GM21737 (cell line): ENCODE data around the gene TTLL8.
A peak's percentile ranks its signal among the peaks of the same experiment; 100 is the strongest.

ENCODE experiments used
- ATAC-seq: cut with Tn5 transposase; IDR thresholded peaks from one replicate; pipeline ENCODE4 v1.9.1; 2021; ENCODE audit warnings: mild to moderate bottlenecking, moderate library complexity; ENCODE audit not compliant: unreplicated experiment

The TTLL8 gene

DNA sequence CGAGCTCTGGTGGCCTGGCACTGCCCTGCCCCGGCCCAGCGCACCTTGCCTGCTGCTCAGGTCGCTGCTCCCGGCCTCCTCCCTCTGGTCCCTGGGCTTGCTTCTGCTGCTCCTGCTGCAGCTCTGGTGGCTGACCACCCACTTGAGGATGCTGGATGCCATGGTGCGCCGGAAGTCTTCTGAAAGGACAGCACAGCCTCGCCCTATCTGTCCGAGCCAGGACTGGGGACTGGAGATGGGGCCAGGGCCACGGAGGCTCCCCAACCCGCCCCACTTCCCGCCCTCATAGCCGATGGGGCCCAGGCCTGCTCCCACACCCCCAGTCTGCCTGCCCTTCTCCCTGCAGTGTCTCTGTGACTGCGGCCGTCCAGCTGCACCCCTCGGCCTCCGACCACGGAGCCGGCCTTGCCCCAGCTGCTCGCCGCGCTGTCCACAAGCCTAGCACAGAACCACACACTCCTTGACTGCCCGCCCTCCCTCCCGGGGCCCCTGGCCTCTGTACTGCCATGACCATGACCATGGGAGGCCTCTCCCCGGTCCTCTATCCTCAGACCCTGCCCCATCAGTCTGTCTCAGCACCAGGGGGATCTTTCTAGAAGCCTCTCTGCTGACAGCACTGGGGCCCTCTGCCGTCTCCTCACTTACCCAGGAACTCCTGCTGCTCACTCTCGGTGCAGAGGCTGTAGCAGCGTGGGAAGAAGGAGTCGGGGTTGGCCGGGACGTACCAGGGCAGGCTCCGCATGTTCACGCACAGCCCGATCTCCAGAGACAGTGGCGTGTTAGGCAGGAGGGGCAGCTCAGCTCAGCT is 12.7 kb downstream of the TTLL8 start:
- ATAC-seq = no peak

DNA sequence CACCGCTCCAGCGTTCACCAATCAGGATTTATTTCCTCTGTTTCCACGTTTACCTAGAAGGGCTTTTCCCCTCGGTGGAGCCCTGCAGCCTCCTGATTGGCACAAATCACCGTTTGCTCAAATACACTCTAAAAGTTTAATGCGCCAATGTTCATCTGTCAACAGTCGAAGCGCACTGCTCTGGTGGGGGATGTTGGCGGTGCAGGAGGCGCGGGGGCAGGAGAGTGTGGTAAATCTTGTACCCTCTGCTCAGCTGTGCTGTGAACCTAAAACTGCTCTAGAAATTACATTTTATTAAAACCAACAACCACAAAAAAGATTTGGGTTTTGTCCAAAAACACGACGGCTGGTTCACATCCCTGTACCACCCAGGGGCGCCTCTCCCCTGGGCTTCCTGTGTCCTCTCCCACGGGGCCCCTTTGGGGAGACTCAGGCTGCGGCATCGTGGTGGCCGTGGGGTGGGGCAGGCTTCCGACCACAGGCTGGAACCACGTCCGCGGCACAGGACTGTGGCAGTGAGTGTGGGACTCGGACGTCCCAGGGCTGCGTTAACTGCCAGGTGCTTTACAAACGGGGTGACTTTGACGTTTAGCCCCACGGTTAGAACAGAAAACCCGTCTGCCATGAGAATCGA is 13.5 kb downstream of the TTLL8 start:
- no peak for ATAC-seq

DNA sequence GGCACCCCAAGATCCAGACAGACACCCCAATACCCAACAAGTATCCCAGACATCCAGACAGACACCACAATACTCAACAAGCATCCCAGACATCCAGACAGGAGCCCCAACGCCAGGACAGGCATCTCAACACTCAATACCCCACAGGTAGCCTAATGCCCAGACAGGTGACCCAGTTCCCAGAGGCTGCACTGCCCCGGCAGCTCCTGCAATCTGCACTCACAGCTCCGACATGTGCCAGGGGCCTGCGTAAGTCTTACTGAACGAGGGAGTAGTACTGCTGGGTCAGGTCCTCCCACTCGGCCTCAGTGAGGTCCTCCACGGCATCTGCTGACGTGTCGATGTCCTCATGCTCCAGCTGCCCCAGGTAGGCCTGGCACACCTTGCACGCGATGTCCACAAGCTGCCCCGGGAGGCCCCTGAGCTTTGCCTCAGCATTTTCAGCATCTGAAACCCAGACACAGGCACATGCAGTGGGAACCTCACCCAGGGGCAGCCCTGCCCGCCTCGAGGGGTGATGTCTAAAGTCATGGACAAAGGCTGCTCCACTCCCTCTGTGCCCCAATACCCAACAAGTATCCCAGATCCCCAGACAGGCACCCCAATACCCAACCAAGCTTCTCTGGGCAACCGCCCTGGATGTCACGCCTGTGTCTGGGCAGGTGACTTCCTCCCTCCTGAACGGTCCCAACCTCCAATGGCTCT is 16.6 kb downstream of the TTLL8 start:
- no peak for ATAC-seq

DNA sequence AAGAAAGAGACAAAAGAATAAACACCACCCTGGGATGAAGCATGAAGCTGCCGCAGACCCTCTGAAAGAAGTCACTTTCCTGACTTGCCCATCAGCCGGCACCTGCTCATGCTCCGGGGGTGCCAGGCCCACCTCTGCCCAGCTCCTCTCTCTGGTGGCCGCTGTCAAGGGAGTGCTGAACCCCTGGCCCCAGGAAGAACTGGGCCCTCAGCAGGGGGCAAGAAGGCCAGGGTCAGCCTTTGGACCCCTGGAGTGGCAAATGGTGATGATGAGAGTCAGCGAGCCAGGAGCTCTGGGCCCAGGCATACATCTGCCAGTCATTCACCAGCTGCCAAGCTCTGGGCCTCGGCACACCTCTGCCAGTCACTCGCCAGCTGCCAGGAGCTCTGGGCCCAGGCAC is 17.4 kb downstream of the TTLL8 start:
- no peak for ATAC-seq

DNA sequence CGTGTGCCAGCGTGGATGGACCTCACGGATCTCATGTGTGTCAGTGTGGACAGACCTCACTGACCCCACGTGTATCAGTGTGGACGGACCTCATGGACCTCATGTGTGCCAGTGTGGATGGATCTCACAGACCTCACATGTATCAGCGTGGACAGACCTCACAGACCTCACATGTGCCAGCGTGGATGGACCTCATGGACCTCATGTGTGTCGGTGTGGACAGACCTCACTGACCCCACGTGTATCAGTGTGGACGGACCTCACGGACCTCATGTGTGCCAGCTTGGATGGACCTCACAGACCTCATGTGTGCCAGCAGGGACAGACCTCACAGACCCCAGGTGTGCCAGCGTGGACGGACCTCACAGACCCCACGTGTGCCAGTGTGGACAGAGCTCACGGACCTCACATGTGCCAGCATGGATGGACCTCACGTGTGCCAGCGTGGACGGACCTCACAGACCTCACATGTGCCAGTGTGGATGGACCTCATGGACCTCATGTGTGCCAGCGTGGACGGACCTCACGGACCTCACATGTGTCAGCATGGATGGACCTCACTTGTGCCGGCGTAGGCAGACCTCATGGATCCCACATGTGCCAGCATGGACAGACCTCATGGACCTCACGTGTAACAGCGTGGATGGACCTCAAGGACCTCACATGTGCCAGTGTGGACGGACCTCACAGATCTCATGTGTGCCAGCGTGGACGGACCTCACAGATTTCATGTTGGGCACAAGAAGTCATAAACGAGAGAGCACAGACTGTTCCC is 18.2 kb downstream of the TTLL8 start:
- no peak for ATAC-seq

DNA sequence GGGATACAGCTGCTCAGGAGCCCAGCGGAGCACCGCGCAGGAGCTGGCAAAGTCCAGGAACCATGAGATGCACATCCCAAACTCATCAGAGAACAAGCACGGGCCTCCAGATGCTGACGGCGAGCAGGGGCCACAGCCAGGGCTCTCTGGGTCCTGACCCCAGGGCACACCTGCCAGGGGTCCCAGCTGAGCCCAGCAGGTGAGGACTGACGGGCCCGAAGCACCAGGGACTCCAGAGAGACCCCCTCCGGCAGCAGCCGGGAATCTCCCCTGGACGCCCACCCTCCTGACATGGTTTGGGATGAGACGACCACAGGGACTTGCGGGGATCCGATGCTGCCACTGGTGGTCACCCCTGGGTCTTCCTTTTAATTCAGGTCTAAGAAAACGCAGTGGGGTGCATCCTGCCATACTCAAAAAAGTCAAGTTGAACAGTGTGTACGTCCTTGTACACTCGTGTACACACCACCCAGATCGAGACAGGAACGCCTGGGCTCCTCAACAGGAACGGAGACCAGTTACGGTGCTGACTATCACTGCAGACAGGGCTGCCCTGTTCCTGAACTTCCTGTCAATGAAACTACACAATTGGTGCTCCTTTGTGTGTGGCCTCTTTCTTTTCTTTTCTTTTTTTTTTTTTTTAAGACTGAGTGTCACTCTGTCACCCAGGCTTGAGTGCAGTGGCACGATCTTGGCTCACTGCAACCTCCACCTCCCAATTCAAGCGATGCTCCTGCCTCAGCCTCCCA is 21.9 kb downstream of the TTLL8 start:
- ATAC-seq = no peak

DNA sequence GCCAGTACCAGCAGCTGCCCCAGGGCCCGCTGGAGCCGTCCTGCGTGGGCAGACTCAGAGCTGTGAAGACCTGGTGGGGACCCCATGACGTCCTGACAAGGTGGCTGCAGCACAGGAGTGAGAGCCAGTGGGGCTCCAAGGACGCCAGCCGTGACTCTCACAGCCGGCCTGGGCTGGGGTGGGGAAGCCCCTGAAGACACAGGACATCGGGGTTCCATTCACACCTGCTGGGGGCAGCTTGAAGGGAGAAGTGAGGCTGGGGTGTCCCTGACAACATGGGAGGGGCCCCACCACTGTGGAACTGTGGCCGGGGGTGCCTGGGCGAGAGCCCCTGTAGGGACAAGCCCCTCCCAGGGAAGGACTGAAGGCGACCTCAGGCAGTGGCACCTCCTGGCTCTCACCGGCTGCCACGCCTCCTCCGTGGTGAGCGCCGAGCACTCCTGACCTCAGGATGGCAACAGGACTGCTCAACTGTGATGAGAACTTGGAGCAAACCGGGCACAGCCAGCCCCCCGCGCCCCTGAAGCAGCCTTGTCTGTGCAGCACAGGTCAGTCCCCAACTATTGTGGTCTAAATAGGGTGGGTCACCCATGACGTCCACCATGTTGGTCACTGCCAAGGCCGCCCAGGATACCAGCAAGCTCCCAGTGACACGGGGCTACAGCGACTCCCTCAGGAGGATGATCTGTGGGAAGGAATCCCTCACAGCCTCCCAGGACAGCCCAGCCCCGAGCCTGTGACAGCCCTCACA is 22.8 kb downstream of the TTLL8 start:
- ATAC-seq = no peak

DNA sequence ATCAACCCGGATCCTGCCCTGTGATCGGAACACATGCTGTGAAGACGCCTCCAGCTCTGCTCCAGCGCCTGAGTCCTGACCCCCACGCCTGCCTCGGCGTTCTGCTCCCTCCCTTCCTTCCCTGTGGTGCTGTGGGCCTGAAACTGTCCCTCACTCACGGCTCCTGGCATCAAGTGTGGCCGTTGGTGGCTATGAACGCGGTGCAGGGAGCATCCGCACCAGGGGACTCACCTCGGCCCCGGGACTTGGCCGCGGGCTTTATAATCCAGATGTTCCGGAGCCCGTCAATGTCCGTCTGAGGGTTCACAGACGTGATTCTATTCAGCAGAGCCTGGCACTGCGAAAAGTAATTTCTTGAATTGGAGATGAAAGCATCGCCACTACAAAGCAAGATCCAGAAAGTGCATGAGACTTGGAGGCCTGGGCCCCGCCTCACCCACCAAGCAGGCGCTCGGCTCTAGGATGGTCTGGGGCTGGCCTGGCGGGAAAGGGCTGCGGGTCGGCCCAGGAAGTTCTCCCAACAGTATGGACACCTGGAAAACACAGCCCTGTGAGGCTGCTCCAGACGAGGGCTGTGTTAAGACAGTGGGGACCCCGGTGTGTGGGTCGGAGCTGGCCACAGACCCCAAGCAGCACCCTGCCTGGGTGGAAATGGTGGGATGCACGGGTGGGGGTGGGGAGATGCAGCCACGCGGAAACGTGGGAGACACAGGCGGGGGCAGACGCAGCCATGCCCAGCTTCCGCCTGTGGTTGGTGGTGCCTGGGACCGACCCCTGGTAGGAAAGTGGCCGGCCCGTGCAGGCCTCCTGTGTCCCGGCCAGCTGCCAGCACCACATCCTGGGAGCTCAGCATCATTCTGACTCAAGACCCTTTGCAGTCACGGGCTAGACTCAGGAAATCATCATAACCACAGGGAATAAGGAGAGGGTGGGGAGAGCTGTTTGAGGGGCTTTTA is 23.7 kb downstream of the TTLL8 start:
- no peak for ATAC-seq

DNA sequence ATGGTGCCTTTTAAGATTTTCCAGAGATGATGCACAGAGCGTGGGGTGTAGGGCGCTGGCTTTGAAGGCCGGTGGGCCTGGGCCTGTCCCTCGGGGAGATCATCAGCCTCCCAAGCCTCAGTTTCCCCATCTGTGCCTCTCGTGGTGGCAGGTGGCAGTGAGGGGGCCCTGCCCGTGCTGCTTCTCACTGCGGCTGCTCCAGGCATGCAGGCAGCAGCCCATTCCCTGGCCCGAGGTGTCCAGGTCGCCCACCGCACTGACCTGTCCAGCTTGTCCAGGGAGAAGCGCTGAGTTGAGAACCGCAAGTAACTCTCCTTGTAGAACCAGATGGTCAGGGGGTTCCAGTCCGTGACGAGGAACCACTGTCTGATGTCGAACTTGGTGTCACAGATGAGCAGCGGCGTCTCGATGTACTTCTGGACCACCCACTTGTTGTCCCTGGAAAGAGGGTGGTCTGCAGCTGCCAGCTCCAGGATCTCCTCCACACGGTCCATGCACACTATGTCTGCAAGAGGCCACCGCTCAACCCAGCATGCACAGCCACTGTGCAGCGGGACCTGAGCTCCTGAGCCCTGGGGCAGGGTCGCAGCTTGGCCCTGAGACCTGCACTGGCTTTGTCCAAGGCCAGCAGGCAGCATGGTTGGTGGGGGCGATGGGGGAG is 25.0 kb downstream of the TTLL8 start:
- ATAC-seq = no peak

DNA sequence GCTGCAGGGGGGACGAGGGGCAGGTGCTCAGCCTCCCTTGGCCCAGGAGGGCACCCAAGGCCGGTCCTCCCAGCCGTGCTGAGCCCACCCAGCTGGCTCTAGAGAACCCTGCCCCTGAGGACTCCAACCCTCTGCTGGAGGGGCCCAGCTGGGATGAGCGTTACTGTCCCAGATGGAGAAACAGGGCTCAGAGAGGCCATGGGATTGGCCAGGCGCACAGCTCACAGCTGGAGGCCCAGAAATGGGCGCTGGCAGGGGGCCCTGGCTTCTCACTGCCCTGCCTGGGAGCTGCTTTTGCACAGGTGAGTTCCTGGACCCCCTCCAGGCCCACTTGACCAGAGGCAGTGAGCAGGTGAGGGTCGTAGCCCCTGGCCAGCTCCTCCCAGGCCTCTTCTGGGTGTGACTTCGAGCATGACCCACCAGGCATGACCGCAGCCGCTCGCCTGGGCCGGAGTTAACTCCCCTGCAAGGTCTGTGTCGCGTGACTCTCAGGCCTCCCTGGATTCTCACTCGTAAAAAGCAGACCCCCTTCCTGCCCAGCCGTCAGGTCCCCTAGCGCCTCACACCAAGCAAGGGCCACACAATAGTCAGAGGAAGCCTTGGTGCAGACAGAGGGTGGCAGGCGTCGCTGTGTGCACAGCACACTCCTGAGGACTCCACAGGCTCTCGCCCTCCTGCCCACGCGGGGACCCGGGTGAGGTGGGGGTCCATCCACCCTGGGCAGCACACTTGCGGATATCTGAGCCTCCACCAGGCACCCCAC is 25.8 kb downstream of the TTLL8 start:
- ATAC-seq = no peak

DNA sequence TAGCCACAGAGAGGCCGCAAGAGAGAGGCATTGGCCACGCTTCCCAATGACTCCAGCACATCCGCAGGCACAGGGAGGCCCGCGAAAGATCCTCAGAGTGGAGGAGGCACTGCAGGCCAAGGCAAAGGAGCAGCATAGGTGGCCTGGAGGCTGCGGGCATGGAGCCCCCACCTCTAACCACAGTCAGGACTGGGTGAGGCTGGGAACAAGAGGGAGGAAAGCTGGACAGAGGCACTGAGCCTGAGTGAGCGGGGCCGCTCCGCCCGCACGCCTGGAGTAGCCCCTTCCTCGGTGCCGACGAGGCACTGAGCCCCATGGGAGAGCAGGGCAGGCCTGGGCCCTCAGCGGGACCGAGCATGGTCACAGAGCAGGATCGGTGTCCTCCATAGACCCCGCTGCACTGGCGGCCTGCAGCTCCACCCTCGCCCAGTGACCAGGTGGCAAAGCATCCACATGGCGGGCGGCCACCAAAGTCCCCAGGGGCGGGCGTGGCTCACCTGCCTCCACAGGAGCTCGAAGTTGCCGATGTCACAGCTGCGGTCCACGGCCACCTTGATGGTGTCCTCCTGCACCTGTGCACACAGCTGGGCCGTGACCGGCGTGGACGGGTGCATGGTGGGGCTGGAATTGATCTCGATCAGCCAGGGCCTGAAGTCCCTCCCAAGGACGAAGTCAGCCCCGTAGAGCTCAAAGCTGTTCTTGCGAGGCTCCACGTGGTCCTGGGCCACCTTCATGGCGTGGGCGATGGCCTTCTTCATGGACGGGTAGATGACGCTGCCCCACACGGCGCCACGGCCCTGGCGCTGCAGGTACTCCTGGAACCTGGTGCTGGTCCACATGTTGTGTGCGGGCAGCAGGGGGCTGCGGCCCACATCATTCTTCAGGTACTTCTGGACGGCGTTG is 26.7 kb downstream of the TTLL8 start:
- no peak for ATAC-seq

DNA sequence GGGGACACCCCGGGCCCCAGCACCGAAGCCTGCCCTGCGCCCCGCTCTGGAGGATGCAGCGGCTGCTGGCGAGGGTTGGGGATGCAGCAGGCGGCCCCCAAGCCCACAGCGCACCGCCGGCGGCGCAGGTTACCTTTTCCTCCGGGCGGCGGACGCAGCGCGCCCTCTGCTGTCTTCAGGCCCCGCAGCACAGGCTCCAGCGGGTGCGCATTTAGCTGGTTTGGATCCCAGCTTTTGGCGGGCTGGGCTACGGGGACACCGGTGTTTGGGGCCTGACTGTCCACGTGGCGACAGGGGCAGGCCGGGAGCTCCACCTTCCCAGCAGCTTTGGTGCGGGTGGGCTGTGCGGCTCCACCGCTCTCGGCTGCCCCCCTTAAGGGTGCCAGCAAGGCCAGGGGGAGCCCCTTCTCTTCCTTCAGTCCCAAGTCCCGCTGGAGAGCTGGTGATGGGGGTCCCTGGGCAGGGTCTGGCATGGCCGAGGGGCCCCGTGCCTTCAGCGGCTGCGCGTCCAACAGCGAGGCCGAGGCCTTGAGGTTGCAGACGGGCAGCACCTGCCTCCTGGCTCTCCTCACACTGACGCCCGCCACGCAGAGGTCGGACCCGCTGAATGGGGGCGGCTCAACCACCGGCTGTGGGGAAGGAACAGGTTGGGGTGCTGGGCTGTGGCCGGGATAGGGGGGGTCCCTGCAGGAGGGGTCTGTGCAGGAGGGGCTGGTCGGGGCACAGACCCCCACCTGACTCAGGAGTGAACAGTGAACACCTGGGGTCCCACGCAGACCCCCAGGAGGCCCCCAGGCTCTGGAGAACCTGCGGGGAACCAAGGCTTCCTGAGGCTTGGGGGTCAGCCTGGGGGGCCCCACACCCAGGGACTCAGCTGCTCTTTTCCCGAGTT is 27.6 kb downstream of the TTLL8 start:
- ATAC-seq = peak; percentile 77

DNA sequence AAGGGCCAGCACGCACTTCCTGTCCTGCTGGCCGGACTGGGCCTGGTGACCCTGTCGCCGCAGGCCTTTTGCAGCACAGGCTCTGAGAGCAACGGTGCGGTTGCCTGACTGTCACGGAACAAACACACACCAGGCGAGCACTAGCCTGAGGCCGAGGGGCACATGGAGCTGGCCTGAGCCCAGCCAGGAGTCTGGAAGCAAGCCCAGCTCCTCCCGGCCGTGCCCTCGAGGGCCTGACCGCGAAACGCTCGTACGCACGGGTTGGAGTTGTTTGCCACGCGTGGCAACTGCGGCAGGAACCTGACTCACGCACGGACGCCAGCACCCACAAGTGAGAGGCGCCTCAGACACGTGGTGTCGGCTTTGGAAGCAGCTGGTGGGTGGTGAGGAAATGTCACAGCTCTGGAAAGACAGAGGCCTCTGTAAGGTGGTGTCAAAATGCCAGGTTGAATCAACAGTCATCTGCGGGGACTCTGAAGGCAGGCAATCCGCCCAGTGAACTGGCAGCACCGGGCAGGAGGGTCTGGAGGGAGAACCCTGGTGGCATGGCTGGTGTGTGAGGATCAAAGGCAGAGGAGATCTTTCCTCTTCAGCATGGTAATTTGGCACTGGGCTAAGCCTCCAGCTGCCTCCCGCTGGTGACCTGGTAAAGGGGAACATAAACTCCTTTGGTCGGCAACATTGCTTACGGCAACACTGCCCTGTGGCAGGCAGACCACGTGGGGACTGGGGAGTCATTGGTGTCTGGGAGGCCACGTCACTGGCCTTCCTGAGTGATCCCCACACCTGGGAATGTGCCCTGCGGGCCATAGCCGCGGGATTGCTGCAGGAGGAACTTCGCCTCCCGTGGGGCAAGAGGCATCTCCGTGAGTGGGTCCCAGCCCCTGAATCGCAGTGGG is 30.2 kb downstream of the TTLL8 start:
- no peak for ATAC-seq

DNA sequence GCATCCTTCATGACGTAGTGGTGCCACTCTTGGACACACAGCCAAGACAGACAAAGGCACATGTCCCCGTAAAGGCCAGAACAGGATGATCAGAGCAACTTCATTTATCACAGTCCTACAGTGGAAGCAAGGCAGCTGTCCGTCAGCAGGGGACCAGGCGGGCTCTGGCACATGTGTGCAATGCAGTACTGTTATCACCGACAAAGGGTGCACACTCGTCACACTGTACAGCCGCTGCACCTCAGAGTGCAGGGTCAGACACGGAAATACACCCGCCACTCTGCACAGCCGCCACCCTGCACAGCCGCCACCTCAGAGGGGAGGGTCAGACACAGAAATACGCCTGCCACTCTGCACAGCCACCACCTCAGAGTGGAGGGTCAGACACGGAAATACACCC is 32.1 kb downstream of the TTLL8 start:
- ATAC-seq = no peak
